VCaP (cell line): ENCODE results near the gene TRIM33.

ENCODE experiments used
- H3K27ac ChIP-seq: fragments of 450-650 bp; 2 replicates; pipeline ENCODE4 v1.5.1; 2017
- CTCF ChIP-seq: fragments of 450-650 bp; conservative IDR thresholded peaks from 2 replicates; pipeline ENCODE4 v1.5.1; 2017; ENCODE audit warnings: mild to moderate bottlenecking, moderate library complexity

TRIM33 gene

DNA sequence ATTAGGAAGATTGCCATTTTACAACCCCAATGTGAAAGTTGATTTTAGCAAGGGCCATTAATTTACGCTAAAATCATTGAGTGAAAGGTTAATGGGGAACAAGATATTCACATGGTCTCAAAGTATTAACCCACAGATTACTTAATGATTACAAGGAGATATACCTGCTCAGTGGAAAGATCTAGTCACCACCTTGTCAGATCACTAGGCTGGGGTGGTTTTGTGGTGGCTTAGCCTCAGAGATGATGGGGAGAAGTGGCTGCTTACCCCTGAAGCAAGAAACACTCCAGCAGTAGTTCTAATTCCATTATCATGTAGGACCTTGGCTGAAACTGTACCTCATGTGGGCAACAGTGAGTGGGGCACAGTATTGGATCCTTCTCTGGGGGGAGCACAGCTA lies 20.1 kb upstream of the TRIM33 start:
- TF ChIP-seq CTCF: no peak

DNA sequence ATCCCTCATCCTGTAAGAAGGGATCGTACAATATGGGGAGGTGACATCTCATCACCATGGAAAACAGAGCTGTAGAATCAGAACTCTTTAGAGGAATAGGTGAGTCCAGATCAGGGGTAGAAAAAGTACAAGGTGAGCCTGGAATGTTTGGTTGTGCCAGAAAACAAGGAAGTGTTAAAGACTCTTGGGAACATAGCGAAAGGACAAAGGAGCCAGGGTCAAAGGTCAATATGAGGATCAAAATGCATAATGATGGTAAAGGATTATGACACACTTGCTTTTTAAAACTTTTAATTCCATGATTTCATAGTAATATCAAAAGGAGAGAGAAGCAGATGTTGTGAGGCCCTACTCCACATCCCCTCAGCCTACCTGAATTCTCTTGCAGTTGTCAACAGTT lies 19.2 kb upstream of the TRIM33 start:
- H3K27ac ChIP-seq: no peak overlapping the region
- TF ChIP-seq CTCF: no peak

More for the DNA sequence above, 20.1 kb upstream of the TRIM33 start:
- H3K27ac ChIP-seq: no peak overlapping the region

DNA sequence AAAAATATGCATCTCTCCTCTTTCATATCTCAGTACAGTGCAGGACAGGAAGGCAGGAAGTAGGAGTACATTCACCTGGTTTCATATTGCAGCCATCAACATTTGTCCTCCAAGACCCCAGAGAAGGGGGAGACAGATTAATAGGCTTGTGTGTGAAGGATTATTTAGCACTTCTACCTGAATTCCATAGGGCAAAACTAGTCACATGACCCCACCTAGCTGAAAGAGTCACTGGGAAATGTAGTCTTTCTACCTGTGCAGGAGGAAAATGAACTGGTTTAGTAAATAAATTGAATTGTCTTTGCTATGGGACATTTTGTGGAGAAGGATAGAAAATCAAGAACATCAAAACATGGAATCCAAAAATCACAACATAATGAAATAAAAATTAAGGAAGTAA lies 13.9 kb upstream of the TRIM33 start:
- TF ChIP-seq CTCF: no peak
- H3K27ac ChIP-seq: no peak overlapping the region

DNA sequence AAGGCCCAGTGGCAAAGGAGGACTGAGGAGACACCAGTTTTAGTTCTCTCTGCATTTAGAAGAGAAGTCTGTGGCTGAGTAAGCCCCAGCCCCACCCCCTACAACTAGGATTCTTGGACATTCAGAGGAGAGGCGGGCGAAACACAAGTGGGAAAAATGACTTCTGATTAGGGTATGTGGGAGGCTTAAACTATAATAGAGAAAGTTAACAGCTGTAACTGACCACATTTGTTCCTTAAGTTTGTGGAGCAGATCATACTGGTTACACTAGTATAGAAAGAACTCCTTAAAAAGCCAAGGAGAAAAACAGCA lies 11.2 kb upstream of the TRIM33 start:
- no peak overlapping the region for H3K27ac ChIP-seq
- TF ChIP-seq CTCF: no peak

- TF ChIP-seq CTCF: no peak
- H3K27ac ChIP-seq: no peak overlapping the region
Measured at GRCh38 chr1:114521396-114522263, 10.6 kb upstream of the TRIM33 start.

- TF ChIP-seq CTCF: no peak
- no peak overlapping the region for H3K27ac ChIP-seq
Measured at GRCh38 chr1:114517348-114517747, 6.3 kb upstream of the TRIM33 start.

- peak overlapping the region; percentile 93 for H3K27ac ChIP-seq
- TF ChIP-seq CTCF: no peak
Measured at GRCh38 chr1:114512595-114513280, 1.7 kb upstream of the TRIM33 start.
